Left ventricle myocardium inferior (tissue), 1 donor: Measurements from ENCODE around the gene HSD17B3. TPM values are rescaled to one million over a fixed set of nuclear protein-coding genes. Genes with fewer than 3 reads are reported as not detected.

ENCODE experiments used
- DNase-seq: peaks from one replicate; pipeline ENCODE4 v3.0.0-alpha.2; 2020
- H3K27ac ChIP-seq: fragments of 200-600 bp; replicated peaks from 2 replicates; pipeline ENCODE4 v1.8.0; 2021
- H3K27me3 ChIP-seq: fragments of 200-600 bp; 2 replicates; pipeline ENCODE4 v1.8.0; 2021; ENCODE audit warnings: low read depth
- H3K36me3 ChIP-seq: fragments of 200-600 bp; 2 replicates; pipeline ENCODE4 v1.8.0; 2021
- H3K4me1 ChIP-seq: fragments of 200-600 bp; 2 replicates; pipeline ENCODE4 v1.8.0; 2021
- H3K4me3 ChIP-seq: fragments of 200-600 bp; 2 replicates; pipeline ENCODE4 v1.8.0; 2021; ENCODE audit warnings: mild to moderate bottlenecking, moderate library complexity
- H3K9me3 ChIP-seq: fragments of 200-600 bp; replicated peaks from 2 replicates; pipeline ENCODE4 v1.8.0; 2021
- intact Hi-C: fragments of 100-400 bp; cut with micrococcal nuclease; formaldehyde crosslinking; loops from one replicate; pipeline ENCODE4 v1.11.0; 2022
- total RNA-seq: library from RNA; stranded (reverse); fragmentation: NEBNext Ultra II Directional; extraction: Animal tissue kit (Norgen Biotek cat#: 25700); gene quantifications from one replicate; pipeline ENCODE4 v1.2.1, GENCODE V29; 2021
- TF ChIP-seq, protein P1 (sequence below): fragments of 200-600 bp; IDR thresholded peaks from 2 replicates; pipeline ENCODE4 v1.8.0; 2021; ENCODE audit warnings: antibody characterized with exemption, mild to moderate bottlenecking, borderline replicate concordance
- donor health status: DM: no; HTN: yes; CAD: no; lungs with severe emphysema.

HSD17B3 gene
- total RNA-seq, 1 donor from 2014 or later = 1.4 TPM

DNA sequence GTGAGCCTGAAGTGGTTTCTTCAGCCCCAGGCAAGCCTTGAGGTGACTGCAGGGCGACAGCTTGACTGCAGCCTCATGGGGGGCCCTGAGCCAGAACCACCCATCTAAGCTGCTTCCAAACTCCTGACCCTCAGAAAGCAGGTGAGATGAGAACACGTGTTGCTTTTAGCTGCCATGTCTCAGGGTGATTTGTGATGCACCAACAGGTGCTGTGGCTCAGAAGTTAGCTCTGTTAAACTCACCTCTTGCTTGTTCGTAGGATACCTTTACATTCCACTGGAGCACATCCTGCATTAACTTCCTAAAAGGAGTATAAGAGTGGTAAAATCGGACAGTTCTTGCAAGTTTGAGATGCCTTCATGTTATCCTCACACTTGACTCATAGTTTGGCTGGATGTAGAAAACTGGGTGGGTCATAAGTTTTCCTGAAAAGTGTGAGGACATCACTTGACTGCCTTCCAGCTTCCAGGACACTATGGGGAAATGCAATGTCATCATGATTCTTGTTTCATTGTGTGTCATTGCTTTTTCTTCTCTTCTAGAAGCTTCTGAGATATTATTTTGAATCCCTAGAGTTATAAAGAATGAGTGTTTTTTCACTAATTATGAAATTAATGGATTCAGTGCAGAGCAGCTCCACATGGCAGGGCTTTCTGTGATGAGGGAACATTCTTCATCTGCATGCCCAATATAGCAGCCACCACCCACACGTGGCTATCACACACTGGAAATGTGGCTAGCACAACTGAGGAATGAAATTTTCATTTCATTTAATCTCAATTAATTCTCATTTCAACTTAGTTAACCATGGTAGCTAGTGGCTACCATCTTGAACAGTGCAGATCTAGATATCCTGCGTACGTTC, 92.3 kb downstream of the HSD17B3 start:
- Histone ChIP-seq H3K9me3 (no peaks in the 10 kb centered on the region), H3K4me1 (no peaks in the 10 kb centered on the region), H3K27ac (no peak overlapping the region), H3K27me3 (peaks cover 33% of the 10 kb centered on the region), H3K4me3 (no peak overlapping the region), H3K36me3 (no peaks in the 10 kb centered on the region)
- no peak for DNase-seq
- intact Hi-C loops = loop anchor here (10.0 kb wide), 2 partner anchors 55 to 475 kb away; no protein-coding TSS in a partner anchor
- TF ChIP-seq, protein P1, sequence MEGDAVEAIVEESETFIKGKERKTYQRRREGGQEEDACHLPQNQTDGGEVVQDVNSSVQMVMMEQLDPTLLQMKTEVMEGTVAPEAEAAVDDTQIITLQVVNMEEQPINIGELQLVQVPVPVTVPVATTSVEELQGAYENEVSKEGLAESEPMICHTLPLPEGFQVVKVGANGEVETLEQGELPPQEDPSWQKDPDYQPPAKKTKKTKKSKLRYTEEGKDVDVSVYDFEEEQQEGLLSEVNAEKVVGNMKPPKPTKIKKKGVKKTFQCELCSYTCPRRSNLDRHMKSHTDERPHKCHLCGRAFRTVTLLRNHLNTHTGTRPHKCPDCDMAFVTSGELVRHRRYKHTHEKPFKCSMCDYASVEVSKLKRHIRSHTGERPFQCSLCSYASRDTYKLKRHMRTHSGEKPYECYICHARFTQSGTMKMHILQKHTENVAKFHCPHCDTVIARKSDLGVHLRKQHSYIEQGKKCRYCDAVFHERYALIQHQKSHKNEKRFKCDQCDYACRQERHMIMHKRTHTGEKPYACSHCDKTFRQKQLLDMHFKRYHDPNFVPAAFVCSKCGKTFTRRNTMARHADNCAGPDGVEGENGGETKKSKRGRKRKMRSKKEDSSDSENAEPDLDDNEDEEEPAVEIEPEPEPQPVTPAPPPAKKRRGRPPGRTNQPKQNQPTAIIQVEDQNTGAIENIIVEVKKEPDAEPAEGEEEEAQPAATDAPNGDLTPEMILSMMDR = no peak

GRCh38 chr9:96206156-96206751, 95.7 kb downstream of the HSD17B3 start:
- Histone ChIP-seq H3K4me3 (no peak overlapping the region), H3K36me3 (no peaks in the 10 kb centered on the region), H3K4me1 (no peaks in the 10 kb centered on the region), H3K9me3 (no peaks in the 10 kb centered on the region), H3K27me3 (peaks cover 19% of the 10 kb centered on the region), H3K27ac (no peak overlapping the region)
- DNase-seq = no peak
- TF ChIP-seq, protein P1 = no peak
- intact Hi-C loops = no loop called here

GRCh38 chr9:96204853-96205252, 97.1 kb downstream of the HSD17B3 start:
- Histone ChIP-seq H3K9me3 (no peaks in the 10 kb centered on the region), H3K4me3 (no peak overlapping the region), H3K27ac (no peak overlapping the region), H3K4me1 (no peaks in the 10 kb centered on the region), H3K36me3 (no peaks in the 10 kb centered on the region), H3K27me3 (peaks cover 13% of the 10 kb centered on the region)
- TF ChIP-seq, protein P1 = no peak
- intact Hi-C loops = no loop called here
- DNase-seq = no peak

GRCh38 chr9:96203867-96204501, 98.0 kb downstream of the HSD17B3 start:
- H3K9me3 ChIP-seq = no peaks in the 10 kb centered on the region
- no peak overlapping the region for H3K27ac ChIP-seq

More at GRCh38 chr9:96203867-96204501, 98.0 kb downstream of the HSD17B3 start:
- Histone ChIP-seq H3K27me3 (peaks cover 17% of the 10 kb centered on the region), H3K4me3 (no peak overlapping the region), H3K36me3 (no peaks in the 10 kb centered on the region), H3K4me1 (no peaks in the 10 kb centered on the region)
- peak; percentile 20 for DNase-seq
- TF ChIP-seq, protein P1 = no peak
- intact Hi-C loops = no loop called here
